Activated CD8-positive, alpha-beta T cell treated with anti-CD3 and anti-CD28 coated beads for 36 hours (primary cell): ENCODE data around the gene LCAT. TPM values are rescaled to one million over a fixed set of nuclear protein-coding genes. Genes with fewer than 3 reads are reported as not detected.

ENCODE experiments used
- ATAC-seq: fragments of 200-7000 bp; cut with Tn5 transposase; one replicate; pipeline ENCODE4 v1.10.0; 2021; ENCODE audit warnings: mild to moderate bottlenecking, moderate library complexity
- CTCF ChIA-PET: fragments of 350-600 bp; sonication (Branson Sonifier 250); formaldehyde crosslinking; loops from one replicate; lab custom pipeline; 2021; ENCODE audit warnings: antibody characterized with exemption; lab: Charles Lee
- POLR2A ChIA-PET: fragments of 350-600 bp; sonication (Branson Sonifier 250); formaldehyde crosslinking; loops from one replicate; lab custom pipeline; 2021; ENCODE audit warnings: antibody characterized with exemption; lab: Charles Lee
- DNase-seq: peaks from one replicate; pipeline ENCODE4 v3.0.0-alpha.2; 2020
- H3K27ac Mint-ChIP-seq: one replicate; pipeline ENCODE4 v1.8.0; 2021; ENCODE audit warnings: mild to moderate bottlenecking, mixed read lengths
- H3K27me3 Mint-ChIP-seq: one replicate; pipeline ENCODE4 v1.8.0; 2021; ENCODE audit warnings: mixed read lengths
- H3K36me3 Mint-ChIP-seq: one replicate; pipeline ENCODE4 v1.8.0; 2021; ENCODE audit warnings: low read depth, mixed read lengths
- H3K4me1 Mint-ChIP-seq: one replicate; pipeline ENCODE4 v1.8.0; 2021; ENCODE audit warnings: low read depth, mixed read lengths
- H3K4me3 Mint-ChIP-seq: one replicate; pipeline ENCODE4 v1.8.0; 2021; ENCODE audit warnings: mild to moderate bottlenecking, moderate library complexity, mixed read lengths
- H3K9me3 Mint-ChIP-seq: one replicate; pipeline ENCODE4 v1.8.0; 2021; ENCODE audit warnings: mixed read lengths
- intact Hi-C: fragments of 100-400 bp; cut with micrococcal nuclease; formaldehyde crosslinking; loops from one replicate; pipeline ENCODE4 v1.10.0; 2022
- total RNA-seq, 2 experiments: library from RNA; stranded (reverse); gene quantifications; one replicate each; pipeline ENCODE4 v1.2.3, GENCODE V29; 2021
- TF ChIP-seq, protein P1 (sequence below): fragments of 200-600 bp; IDR thresholded peaks from one replicate; pipeline ENCODE4 v1.8.0; 2022; ENCODE audit warnings: antibody characterized with exemption, mild to moderate bottlenecking

The LCAT gene
- total RNA-seq, 2 experiments from 2014 or later = 10.6 to 14.3 TPM

DNA sequence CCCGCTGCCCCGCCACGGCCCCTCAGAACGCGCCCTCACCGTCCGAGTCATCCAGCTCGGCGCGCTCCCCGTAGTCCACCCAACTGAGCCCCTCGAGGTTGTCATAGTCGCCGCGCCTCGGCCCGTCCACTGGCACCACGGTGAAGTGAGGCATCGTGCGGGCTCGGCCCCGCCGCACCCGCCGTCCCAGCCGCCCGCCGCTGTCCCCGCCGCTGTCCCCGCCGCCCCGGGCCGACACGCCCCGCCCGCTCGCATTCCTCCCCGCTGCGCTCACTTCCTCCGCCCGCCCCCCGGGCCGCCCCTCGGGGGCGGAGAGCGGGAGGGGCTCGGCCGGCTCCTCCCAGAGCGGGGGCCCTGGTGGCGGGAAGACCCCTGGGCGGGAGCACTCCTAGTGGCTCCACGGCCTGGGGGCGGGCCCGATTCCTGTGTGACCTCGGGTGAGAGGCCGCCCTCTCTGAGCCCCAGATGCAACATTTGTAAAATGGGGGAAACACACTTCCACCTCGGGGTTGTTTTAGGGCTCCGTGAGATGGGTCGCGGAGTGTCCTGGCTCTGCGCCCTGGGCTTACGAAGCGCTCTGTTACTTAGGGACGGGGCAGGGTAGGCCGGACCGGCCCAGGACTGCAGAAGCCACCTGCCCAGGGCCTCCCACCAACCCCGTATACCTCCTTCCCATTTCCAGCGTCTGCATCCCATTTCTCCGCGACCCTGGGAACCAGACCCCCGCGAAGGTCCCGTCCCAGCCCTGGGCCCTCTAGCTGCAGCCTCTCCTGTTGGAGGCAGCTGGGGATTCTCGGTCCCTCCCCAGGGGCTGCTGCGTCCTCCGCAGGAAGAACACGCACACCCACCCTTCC, 24.7 kb upstream of the LCAT start, which contains the start of gene SLC12A4:
TSS of gene SLC12A4 (minus strand) at position 238 of the 854 bp plus-strand sequence. CDS start at position 154, 84 bp downstream.
- ChIA-PET POLR2A (interaction anchor here (0.6 to 2.0 kb wide), 8 partner anchors 15 to 135 kb away, joined by 3 to 7 read pairs (median 4); partner anchors contain the start of genes DDX28 and DUS2), CTCF (interaction anchor here (1.0 to 1.8 kb wide), 5 partner anchors 12 to 152 kb away, joined by 3 to 11 read pairs (median 4); partner anchors contain the start of gene DPEP3)
- peak within 1 kb of the TSS; percentile 93 for H3K27ac Mint-ChIP-seq
- intact Hi-C loops = no loop called here
- peaks cover 18% of the 10 kb centered on the region for H3K4me1 Mint-ChIP-seq
- no peaks in the 10 kb centered on the region for H3K9me3 Mint-ChIP-seq
- TF ChIP-seq, protein P1, sequence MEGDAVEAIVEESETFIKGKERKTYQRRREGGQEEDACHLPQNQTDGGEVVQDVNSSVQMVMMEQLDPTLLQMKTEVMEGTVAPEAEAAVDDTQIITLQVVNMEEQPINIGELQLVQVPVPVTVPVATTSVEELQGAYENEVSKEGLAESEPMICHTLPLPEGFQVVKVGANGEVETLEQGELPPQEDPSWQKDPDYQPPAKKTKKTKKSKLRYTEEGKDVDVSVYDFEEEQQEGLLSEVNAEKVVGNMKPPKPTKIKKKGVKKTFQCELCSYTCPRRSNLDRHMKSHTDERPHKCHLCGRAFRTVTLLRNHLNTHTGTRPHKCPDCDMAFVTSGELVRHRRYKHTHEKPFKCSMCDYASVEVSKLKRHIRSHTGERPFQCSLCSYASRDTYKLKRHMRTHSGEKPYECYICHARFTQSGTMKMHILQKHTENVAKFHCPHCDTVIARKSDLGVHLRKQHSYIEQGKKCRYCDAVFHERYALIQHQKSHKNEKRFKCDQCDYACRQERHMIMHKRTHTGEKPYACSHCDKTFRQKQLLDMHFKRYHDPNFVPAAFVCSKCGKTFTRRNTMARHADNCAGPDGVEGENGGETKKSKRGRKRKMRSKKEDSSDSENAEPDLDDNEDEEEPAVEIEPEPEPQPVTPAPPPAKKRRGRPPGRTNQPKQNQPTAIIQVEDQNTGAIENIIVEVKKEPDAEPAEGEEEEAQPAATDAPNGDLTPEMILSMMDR = no peak
- ATAC-seq (peak; percentile 92), DNase-seq (peak; percentile 96)
- peak within 1 kb of the TSS; percentile 95 for H3K4me3 Mint-ChIP-seq
- no peaks in the 10 kb centered on the region for H3K27me3 Mint-ChIP-seq
- peaks cover 1% of the 10 kb centered on the region for H3K36me3 Mint-ChIP-seq

DNA sequence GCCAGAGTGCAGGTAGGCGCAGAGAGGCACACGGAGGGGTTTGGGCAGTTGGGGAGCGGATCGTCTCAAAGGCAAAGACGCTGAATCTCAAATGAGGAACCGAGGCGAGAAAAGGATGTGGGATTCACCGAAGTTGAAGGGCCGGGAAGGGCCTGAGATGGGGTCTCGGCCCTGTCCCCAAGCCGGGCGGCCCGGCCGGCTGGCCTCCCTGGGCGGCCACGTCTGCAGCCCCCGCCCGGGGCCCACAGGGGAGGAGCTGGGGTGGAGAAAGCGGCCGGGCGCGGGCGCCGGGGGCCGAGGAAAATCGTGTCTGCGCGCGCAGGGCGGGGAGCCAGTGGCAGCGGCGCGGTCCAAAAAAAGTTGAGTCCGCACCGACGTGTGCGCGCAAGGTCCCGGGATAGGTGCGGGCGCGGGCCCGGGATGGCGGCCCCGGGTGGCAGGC, 24.1 kb upstream of the LCAT start:
- Mint-ChIP-seq H3K36me3 (peaks cover 3% of the 10 kb centered on the region), H3K27ac (peak overlapping the region; percentile 93), H3K4me1 (peaks cover 18% of the 10 kb centered on the region), H3K9me3 (no peaks in the 10 kb centered on the region), H3K4me3 (peak overlapping the region; percentile 95), H3K27me3 (no peaks in the 10 kb centered on the region)
- CTCF ChIA-PET = interaction anchor here (1.5 to 2.1 kb wide), 2 partner anchors 84 to 151 kb away, joined by 3 to 7 read pairs; partner anchors contain the start of gene NRN1L
- ATAC-seq = peak; percentile 5
- TF ChIP-seq, protein P1 = no peak
- POLR2A ChIA-PET = interaction anchor here (0.7 to 2.0 kb wide), 5 partner anchors 16 to 134 kb away, joined by 3 to 7 read pairs (median 4); partner anchors contain the start of genes DDX28 and DUS2
- peak; percentile 42 for DNase-seq
- intact Hi-C loops = no loop called here

DNA sequence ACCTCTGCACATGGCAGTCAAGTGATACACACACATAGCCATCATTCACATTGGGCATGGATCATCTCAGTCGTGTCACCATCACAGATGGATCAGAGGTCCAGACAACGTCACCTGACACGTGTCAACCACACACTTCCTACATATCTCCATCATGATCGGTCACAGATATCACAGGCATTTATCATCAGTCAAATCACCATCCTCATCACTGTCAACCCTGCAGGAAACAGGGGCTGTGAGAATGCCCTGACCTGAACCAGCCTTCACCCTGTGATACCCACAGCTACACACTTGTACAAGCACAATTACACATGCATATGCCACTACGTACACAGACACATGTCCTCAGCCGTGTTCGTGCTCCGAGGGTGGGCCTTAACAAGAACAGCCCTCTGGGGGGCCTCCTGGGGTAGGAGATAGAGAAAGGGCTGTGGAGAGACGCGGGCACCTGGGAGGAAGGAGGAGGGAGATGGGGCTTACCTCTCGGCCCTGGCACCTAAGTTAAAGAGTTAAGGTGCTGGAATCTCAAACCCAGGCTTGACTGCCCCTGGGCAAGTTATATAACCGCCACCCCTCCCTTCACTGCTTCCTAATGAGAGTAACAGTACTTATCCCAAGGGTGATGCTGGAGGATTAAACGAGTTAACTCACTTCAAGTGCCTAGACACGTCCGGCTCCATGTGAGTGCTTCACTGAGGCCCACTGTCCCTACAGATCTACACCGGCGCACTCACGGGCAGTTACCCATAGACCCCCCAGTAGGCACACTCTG, 23.4 kb upstream of the LCAT start:
- Mint-ChIP-seq H3K27ac (peak overlapping the region; percentile 93), H3K36me3 (peaks cover 8% of the 10 kb centered on the region), H3K27me3 (no peaks in the 10 kb centered on the region), H3K9me3 (no peaks in the 10 kb centered on the region), H3K4me3 (peak overlapping the region; percentile 95), H3K4me1 (peaks cover 18% of the 10 kb centered on the region)
- DNase-seq (peak; percentile 68), ATAC-seq (peak; percentile 15)
- TF ChIP-seq, protein P1 = no peak
- POLR2A ChIA-PET = interaction anchor here (1.0 to 2.5 kb wide), 6 partner anchors 25 to 73 kb away, joined by 3 to 12 read pairs (median 4); partner anchors contain the start of genes DDX28, DUS2 and PSMB10
- intact Hi-C loops = no loop called here
- CTCF ChIA-PET = interaction anchor here (1.0 to 2.1 kb wide), 3 partner anchors 25 to 151 kb away, joined by 3 to 7 read pairs (median 4); partner anchors contain the start of gene NRN1L

DNA sequence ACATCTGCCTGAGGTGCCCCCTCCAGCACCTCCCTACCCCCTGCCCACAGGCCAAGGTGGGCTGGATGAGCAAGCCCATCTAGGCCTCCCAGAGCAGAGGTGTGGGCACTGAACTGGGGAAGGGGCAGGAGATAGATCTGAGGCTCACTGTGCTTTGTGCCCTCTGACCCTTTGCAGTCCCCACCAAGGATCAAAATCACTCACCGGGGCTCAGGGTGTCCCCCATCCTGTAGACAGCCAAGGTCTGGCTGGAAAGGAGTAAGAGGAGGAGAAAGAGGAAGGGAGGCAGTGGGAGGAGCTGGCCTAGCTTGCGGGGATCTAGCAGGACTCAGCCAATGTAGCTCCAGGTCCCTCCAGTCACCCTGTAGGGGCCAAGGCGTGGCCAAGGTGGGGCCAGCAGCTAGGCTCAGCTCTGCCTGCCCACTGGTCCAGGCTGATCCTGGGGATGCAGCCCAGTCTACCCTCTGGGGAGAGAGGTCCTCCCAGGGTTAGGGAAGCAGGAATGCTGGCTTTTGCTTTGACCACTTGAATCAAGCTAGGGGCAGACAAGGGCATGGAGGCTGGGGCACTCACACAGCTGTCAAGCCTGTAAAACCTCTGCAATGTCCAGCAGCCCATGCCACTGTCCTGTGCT, 22.7 kb upstream of the LCAT start:
- Mint-ChIP-seq H3K9me3 (no peaks in the 10 kb centered on the region), H3K4me1 (peaks cover 18% of the 10 kb centered on the region), H3K27ac (no peak overlapping the region), H3K27me3 (no peaks in the 10 kb centered on the region), H3K36me3 (peaks cover 15% of the 10 kb centered on the region), H3K4me3 (peak overlapping the region; percentile 95)
- ATAC-seq (no peak), DNase-seq (no peak)
- TF ChIP-seq, protein P1 = no peak
- intact Hi-C loops = no loop called here
- CTCF ChIA-PET = interaction anchor here (1.0 to 2.2 kb wide), 3 partner anchors 25 to 83 kb away, joined by 4 to 7 read pairs (median 7); partner anchors contain the start of gene NRN1L
- POLR2A ChIA-PET = interaction anchor here (0.9 to 2.5 kb wide), 7 partner anchors 14 to 83 kb away, joined by 3 to 12 read pairs (median 3); partner anchors contain the start of genes DDX28, DUS2 and PSMB10
